ENCODE results near the gene ZSCAN20.

ZSCAN20 gene

DNA sequence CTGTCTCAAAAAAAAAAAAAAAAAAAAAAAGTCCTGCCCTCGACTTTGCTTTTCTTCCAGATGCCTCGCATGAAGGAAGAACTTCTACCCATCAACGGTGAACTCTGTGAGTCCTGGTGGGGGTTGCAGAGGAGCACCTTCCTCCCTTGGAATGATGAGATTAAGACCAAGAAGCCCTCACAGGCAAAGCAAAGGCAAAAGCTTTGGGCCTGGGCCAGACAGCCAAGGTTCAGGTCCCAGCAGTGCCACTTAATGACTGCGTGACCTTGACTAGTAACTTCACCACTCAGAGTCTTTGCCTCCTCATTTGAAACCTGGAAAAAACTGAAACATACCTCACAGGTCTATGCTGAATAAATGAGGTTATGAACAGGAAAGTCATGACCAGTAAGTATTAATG lies 55.5 kb downstream of the ZSCAN20 start:
- DNase-seq (ENCODE audit: low read depth in 4 of 4, low spot score in 1 of 4): no peak

DNA sequence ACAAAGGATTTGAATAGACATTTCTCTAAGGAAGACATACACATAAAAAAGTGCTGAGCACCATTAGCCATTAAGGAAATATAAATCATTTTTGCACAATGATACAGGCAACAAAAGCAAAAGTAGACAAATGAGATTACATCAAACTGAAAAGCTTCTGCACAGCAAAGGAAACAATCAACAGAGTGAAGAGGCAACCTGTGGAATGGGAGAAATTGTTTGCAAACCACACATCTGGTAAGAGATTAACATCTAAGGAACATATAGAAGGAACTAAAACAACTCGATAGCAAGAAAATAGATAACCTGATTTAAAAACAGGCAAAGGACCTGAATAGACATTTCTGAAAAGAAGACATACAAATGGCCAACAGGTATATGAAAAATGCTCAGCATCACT lies 57.5 kb downstream of the ZSCAN20 start:
- DNase-seq (ENCODE audit: low read depth in 4 of 4, low spot score in 1 of 4): no peak

DNA sequence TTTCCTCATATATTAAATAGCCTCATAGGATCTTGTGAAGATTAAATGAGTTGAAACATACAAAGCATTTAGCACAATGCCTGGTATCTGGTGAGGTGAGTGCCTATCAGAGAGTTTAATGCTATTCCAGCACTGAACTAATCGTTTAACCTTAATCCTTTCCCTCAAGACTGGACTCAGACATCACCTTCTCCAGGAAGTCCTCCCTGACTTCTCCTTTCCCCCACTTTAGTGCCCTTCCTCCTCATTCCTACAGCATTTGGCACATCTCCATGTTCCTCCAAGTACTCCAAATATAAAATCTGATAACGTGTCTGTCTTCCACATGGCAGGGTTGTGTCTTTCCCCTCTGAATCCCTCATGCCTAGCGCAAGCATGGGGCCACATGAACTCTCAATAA lies 59.8 kb downstream of the ZSCAN20 start:
- no peak for DNase-seq (ENCODE audit: low read depth in 4 of 4, low spot score in 1 of 4)

DNA sequence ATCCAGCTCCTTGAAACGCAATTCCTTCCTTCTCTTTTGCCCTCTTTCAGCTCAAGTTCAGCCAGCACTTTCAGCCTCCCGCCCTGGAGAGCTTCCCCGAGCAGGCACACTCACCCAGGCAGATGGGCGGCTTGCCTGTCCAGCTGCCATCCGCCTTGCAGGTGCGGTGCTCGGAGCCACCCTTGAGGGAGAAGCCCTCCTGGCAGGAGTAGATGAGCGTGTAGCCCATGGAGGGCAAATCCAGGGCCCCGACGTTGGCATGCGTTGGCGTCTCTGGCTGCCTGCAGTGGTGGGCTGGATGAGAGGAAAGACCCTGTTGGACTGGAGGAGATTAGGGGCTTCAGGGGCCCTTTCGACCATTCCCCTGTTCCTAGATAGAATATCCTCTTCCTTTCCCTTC lies 60.5 kb downstream of the ZSCAN20 start:
- DNase-seq (ENCODE audit: low read depth in 4 of 4, low spot score in 1 of 4): no peak

DNA sequence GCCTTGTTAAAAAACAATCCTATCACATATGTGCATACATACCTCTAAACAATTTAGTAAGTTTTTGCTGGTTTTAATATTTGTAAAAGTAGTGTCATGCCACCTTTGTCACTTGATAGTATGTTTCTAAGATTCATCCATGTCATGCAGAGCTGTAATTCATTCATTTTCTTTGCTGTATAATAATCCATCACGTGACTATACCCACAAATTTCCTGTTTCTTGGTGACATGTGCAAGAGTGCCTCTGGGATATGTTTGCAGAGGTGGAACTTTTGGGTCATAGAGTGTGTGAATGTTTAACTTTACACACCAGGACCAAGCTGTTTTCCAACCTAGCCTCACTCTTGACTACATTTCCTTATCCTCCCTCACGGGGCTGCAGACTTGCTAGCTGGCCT lies 62.9 kb downstream of the ZSCAN20 start:
- no peak for DNase-seq (ENCODE audit: low read depth in 4 of 4, low spot score in 1 of 4)

DNA sequence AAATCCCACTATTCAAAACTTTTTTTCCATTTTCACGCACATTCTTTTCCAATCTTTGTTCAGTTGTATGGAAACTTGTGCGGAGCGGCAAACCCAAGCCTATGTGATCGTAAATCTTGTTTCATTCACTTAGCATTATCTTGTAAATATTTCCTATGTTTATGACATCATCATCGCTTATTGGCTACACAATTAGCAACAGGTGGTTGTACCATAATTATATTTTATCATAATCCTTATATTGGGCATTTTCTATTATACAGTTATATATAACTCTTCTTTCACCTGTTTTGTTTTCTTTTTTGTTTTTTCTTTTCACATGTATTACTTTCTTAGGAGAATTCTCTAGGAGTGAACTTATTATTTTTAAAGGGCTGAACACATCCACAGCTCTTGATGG lies 65.4 kb downstream of the ZSCAN20 start:
- DNase-seq (ENCODE audit: low read depth in 4 of 4, low spot score in 1 of 4): no peak

DNA sequence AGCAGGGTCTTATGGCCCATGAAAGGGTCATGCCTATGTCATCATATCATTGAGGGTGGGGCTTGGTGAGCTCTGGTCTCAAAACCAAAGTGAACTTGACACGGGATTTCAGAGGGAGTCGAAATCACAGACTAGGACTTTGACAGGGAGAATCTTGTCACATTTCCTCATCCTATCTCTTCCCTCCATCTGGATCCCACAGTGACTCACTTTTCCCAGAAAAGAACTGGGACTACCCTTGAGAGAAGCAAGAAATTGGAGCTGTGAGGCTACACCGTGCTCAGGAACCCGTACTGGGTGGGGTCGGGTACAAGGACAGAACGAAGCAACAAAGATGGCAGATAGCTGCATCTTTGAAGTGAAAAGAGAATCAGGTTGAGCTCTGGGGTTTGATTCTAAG lies 69.5 kb downstream of the ZSCAN20 start:
- DNase-seq (ENCODE audit: low read depth in 4 of 4, low spot score in 1 of 4): no peak

All from stimulated activated CD4-positive, alpha-beta T cell treated with anti-CD3 and anti-CD28 coated beads, Interleukin-1b, Interleukin-23, amount 100 ng/mL, for 24 hours (primary cell).